GM12873 (cell line): ENCODE data around the gene NTN4.

Source experiments
- TF ChIP-seq, protein P1 (sequence below): IDR thresholded peaks from 2 replicates; pipeline ENCODE4 v1.5.1; 2012; ENCODE audit warnings: low read depth, mild to moderate bottlenecking, moderate library complexity, low read length, control low read depth; ENCODE audit not compliant: insufficient read depth; ENCODE audit errors: missing control alignments

Gene NTN4

GRCh38 chr12:95681210-95681765 lies 109.3 kb downstream of the NTN4 start:
- TF ChIP-seq, protein P1, sequence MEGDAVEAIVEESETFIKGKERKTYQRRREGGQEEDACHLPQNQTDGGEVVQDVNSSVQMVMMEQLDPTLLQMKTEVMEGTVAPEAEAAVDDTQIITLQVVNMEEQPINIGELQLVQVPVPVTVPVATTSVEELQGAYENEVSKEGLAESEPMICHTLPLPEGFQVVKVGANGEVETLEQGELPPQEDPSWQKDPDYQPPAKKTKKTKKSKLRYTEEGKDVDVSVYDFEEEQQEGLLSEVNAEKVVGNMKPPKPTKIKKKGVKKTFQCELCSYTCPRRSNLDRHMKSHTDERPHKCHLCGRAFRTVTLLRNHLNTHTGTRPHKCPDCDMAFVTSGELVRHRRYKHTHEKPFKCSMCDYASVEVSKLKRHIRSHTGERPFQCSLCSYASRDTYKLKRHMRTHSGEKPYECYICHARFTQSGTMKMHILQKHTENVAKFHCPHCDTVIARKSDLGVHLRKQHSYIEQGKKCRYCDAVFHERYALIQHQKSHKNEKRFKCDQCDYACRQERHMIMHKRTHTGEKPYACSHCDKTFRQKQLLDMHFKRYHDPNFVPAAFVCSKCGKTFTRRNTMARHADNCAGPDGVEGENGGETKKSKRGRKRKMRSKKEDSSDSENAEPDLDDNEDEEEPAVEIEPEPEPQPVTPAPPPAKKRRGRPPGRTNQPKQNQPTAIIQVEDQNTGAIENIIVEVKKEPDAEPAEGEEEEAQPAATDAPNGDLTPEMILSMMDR: no peak

- TF ChIP-seq, protein P1: no peak
Measured at GRCh38 chr12:95678684-95679083, 111.9 kb downstream of the NTN4 start.

DNA sequence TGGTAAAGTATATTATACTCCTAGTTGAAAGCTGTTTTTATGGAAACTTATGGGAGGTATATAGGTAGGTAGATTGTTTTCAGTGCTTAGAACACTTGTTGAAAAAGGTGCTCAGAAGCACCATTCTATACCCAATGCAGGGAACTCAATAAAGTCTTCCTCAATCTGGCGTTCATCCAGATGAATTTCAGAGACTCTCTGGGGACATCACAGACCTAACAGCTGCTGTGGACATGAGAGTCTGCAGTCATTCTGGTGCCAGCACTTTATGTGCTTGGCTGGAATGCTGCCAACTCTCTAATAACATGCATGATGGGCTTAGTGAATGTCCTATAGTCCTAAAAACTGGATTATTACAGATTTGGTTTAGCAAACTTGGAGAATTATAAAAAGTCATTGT lies 115.9 kb downstream of the NTN4 start:
- TF ChIP-seq, protein P1: no peak

GRCh38 chr12:95674163-95674562 lies 116.4 kb downstream of the NTN4 start:
- TF ChIP-seq, protein P1: no peak

- TF ChIP-seq, protein P1: no peak
Measured at GRCh38 chr12:95673576-95673975, 117.0 kb downstream of the NTN4 start.

DNA sequence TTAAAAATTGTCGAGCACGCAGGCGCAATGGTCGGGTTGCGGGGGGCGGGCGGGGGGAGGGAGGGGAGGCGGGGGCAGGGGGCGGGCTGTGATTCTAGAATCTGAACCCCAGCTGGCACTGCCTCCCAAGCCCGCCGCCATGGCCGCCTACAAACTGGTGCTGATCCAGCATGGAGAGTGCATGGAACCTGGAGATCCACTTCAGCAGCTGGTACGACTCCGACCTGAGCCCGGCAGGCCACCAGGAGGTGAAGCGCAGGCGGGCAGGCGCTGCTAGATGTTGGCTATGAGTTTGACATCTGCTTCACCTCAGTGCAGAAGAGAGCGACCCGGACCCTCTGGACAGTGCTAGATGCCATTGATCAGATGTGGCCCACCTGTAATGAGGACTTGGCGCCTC lies 118.4 kb downstream of the NTN4 start:
- TF ChIP-seq, protein P1: no peak

DNA sequence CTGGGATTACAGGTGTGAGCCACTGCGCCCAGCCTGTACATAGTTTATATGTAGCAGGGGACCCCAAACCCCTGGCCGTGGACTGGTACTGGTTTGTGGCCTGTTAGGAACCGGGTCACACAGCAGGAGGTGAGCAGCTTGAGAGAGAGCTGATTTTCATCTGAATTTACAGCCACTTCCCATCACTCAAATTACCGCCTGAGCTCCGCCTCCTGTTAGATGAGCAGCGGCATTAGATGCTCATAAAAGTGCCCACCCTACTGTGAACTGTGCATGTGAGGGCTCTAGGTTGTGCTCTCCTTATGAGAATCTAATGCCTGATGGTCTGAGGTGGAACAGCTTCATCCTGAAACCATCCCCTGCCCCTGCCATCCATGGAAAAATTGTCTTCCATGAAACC lies 119.3 kb downstream of the NTN4 start:
- TF ChIP-seq, protein P1: no peak

DNA sequence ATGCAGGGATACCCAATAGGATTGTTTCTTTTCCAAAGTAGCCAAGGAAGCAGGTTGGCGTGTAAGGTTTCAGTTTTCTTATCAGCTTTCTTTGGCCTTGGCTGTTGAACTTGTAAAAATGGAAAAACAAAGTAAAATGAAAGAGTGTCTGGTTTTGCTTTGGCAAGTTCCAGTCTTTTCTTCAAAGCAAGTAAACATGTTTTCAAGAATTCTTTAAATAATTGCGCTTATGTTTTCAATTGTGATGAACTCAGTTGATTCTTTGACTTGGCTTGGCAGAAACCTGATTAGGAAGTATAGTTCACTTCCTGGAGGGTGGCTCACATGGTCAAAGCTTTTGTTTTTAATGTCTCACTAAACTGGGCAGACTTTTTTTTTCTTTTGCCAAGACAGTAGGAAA lies 127.0 kb downstream of the NTN4 start:
- TF ChIP-seq, protein P1: no peak
